MG63 (cell line): ENCODE data around the gene SLC37A3. TPM values are rescaled to one million over a fixed set of nuclear protein-coding genes. Genes with fewer than 3 reads are reported as not detected.
"Not testable (repeated sequence)": the region's sequence is repeated elsewhere in the genome, so short reads cannot be mapped to it uniquely, and the experiment has no call there.

Source experiments
- DNase-seq: peaks from one replicate; pipeline ENCODE4 v3.0.0-alpha.2; 2020
- H3K27me3 ChIP-seq: fragments of 250-450 bp; sonication (Bioruptor Pico); 2 replicates; pipeline ENCODE4 v1.5.1; 2020; ENCODE audit warnings: mild to moderate bottlenecking, moderate library complexity
- H3K36me3 ChIP-seq: fragments of 250-450 bp; sonication (Bioruptor Pico); 2 replicates; pipeline ENCODE4 v1.5.1; 2020; ENCODE audit warnings: mild to moderate bottlenecking, moderate library complexity
- H3K4me3 ChIP-seq: fragments of 250-450 bp; sonication (Bioruptor Pico); 2 replicates; pipeline ENCODE4 v1.5.1; 2020; ENCODE audit warnings: mild to moderate bottlenecking, moderate library complexity
- H3K9me3 ChIP-seq: fragments of 250-450 bp; sonication (Bioruptor Pico); 2 replicates; pipeline ENCODE4 v1.5.1; 2020; ENCODE audit warnings: mild to moderate bottlenecking, moderate library complexity
- total RNA-seq: library from RNA; depleted of rRNA; stranded (reverse); fragments of >200 nt; shearing (Covaris generic); gene quantifications from 2 replicates; pipeline ENCODE4 v1.2.3, GENCODE V29; 2014; ENCODE audit warnings: low replicate concordance

SLC37A3 gene
- total RNA-seq, 1 experiment from 2014 or later, result 14.7 TPM

DNA sequence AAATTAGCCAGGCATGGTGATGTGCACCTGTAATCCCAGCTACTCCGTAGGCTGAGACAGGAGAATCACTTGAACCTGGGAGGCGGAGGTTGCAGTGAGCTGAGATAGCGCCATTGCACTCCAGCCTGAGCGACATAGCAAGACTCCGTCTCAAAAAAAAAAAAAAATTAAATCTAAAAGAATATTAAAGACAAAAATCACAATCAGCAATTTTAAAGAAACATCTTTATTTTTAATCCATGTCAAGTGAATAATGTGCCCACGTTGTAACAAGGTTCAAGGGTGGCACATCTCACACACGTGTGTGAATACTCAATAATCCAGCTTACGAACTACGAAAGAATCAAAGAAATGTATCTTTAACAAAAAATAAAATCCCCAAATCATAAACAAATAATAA is 23.0 kb downstream of the SLC37A3 start:
- H3K36me3 ChIP-seq, result peaks cover 2% of the 10 kb centered on the region; the same call in 1 of the 2 replicates
- H3K9me3 ChIP-seq, result no peaks in the 10 kb centered on the region
- H3K27me3 ChIP-seq, result no peaks in the 10 kb centered on the region
- H3K4me3 ChIP-seq, result no peak overlapping the region
- DNase-seq, result no peak

DNA sequence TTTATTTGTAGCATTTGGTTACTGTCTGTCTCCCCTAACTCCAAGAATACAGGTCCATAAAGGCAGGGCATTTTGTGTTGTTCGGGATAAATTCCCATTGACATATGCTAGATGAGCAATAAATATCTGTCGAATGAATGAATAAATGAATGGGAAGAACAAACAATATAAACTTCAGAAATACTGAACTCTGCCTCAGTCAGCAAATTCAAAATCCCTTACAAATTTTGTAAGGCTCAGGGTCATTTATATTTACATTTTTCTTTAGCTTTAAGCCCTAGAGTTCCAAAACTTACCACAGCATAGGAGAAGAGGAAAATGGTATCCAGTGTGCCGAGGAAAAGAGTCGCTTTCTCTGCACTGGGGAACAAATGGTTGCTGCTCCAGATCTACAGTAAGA is 29.0 kb downstream of the SLC37A3 start:
- Histone ChIP-seq H3K4me3 (no peak overlapping the region), H3K27me3 (no peaks in the 10 kb centered on the region), H3K36me3 (no peaks in the 10 kb centered on the region), H3K9me3 (no peaks in the 10 kb centered on the region)
- DNase-seq, result no peak

GRCh38 chr7:140367528-140367927 is 30.8 kb downstream of the SLC37A3 start:
- no peak overlapping the region for H3K4me3 ChIP-seq
- H3K36me3 ChIP-seq, result no peaks in the 10 kb centered on the region
- no peaks in the 10 kb centered on the region for H3K27me3 ChIP-seq
- DNase-seq, result no peak
- H3K9me3 ChIP-seq, result no peaks in the 10 kb centered on the region

DNA sequence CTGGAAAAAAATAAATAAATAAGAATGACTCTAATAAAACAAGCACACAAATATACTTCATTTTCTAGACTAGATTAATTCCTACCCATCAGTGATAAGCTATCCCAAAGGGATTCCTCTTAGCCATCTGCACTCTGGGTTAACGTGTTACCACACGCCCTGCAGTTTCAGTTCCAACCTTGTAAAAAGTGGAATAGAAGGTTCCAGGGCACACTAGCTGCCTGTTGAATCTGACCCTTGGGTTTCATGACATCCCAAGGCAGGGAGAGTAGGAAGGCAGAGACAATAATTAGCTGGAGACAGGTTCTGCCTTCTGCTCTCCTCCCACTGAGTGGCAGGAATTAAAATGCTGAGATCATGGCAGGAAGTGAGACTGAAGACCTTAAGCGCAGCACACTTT is 33.5 kb downstream of the SLC37A3 start:
- Histone ChIP-seq H3K4me3 (no peak overlapping the region), H3K27me3 (no peaks in the 10 kb centered on the region), H3K9me3 (no peaks in the 10 kb centered on the region), H3K36me3 (no peaks in the 10 kb centered on the region)
- no peak for DNase-seq

GRCh38 chr7:140360697-140361229 is 37.6 kb downstream of the SLC37A3 start:
- Histone ChIP-seq H3K27me3 (no peaks in the 10 kb centered on the region), H3K4me3 (no peak overlapping the region), H3K36me3 (no peaks in the 10 kb centered on the region), H3K9me3 (no peaks in the 10 kb centered on the region)
- DNase-seq, result no peak

DNA sequence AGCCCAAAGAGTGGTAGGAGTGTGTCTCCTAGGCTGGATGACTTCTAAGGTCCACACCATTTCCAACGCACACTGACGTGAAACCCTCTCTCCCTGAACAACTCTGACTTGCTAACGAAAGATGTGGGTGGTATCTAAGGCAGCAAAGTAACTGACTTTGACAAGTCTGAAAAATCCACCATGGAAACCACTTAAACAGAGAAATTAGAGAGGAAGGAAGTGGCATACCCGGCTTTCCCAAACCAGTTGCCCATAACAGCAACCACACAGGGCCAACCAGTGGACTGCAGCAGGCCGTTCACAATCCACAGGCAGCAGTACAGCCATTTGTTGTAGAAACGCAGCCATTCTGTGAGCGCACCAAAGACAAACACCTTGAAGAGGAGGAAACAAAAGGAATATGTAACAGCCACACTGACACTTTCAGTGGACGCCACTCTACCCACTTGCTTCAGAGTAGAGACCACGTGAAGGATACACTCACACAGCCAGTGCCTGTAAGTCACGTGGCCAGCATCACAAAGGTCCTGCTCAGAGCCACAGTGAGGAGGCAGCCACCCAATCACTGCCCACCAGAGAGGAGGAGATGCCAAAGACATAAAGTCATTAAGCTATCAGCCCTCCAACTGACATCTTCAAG is 39.8 kb downstream of the SLC37A3 start:
- Histone ChIP-seq H3K9me3 (no peaks in the 10 kb centered on the region), H3K4me3 (no peak overlapping the region), H3K27me3 (no peaks in the 10 kb centered on the region), H3K36me3 (no peaks in the 10 kb centered on the region)
- DNase-seq, result no peak

GRCh38 chr7:140358024-140358411 is 40.3 kb downstream of the SLC37A3 start:
- DNase-seq, result no peak
- Histone ChIP-seq H3K27me3 (no peaks in the 10 kb centered on the region), H3K9me3 (no peaks in the 10 kb centered on the region)

DNA sequence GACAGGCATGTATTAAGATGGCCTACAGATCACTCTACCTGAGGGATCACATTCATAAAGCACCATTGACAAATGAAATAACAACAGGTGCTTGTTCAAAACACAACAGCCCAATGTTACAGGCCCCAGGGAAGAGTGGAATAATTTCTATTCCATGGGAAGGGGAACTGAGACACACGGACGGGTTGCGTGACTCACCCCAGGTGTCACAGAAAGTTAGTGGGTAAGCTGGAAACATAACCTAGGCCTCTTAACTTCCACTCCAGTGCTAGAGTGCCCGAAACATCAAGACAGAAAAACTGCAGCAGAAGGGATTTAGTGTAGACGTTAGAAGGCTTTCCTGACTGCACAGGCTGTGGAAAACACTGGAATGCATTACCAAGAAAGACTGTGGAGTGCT is 48.3 kb downstream of the SLC37A3 start:
- no peak overlapping the region for H3K4me3 ChIP-seq
- no peaks in the 10 kb centered on the region for H3K9me3 ChIP-seq
- DNase-seq, result no peak
- no peaks in the 10 kb centered on the region; the same call in 1 of the 2 replicates for H3K36me3 ChIP-seq
- no peaks in the 10 kb centered on the region for H3K27me3 ChIP-seq

More at GRCh38 chr7:140358024-140358411, 40.3 kb downstream of the SLC37A3 start:
- Histone ChIP-seq H3K36me3 (no peaks in the 10 kb centered on the region), H3K4me3 (no peak overlapping the region)

- DNase-seq, result no peak
These were observed 49.1 kb downstream of the SLC37A3 start for GRCh38 chr7:140349144-140349771.

DNA sequence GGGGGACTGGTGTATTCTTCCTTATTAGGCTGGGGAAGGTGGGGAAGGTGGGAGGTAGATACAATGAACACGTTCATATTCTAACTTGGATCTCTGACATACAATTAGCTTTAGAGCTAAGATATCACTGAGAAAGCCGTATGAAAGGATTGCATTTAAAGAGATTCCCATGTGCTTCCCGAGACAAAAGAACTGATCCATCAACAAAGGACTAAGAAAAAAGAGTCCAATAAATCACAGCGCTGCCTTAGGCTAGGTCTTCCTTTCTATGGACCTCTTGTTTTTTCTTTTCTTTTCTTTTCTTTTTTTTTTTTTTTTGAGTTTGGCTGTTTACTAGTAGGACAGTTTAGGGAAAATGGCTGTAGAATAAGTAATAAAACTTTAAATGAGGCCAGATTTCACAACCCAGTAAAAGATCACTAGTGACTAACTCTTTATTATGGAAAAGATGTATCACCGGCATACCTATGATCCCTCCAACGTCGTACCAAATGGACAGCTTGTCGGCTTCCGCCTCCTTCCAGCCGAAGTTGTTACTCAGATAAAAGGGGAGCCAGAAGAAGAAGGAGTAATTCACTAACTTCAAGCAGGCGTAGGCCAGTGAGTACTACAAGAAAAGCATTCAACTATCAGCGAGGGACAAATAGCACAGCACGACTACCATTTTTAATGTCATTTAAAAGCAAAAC is 50.0 kb downstream of the SLC37A3 start:
- no peak for DNase-seq

More at GRCh38 chr7:140349144-140349771, 49.1 kb downstream of the SLC37A3 start:
- H3K36me3 ChIP-seq, result no peaks in the 10 kb centered on the region; the same call in 1 of the 2 replicates
- no peak overlapping the region for H3K4me3 ChIP-seq
- no peaks in the 10 kb centered on the region for H3K27me3 ChIP-seq
- H3K9me3 ChIP-seq, result no peaks in the 10 kb centered on the region

DNA sequence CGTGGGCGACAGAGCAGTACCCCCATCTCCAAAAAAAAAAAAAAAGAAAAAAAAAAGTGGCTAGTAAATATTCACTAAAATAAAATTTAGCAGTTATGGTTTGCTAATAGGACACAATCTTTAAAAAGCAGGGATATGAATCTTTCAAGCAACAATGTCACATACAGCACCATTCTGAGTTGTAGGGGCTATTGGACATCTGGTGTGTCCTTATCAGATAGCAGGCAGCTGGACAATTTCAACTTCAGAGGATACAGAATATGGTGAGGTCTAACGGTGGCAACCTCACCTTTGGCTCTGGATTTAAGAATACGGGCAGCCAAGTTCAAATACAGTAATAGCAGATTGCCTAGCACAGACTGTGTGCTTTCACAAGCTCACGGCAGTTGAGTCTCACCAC is 51.1 kb downstream of the SLC37A3 start:
- DNase-seq, result no peak
- no peaks in the 10 kb centered on the region for H3K9me3 ChIP-seq
- H3K27me3 ChIP-seq, result no peaks in the 10 kb centered on the region
- no peaks in the 10 kb centered on the region; the same call in 1 of the 2 replicates for H3K36me3 ChIP-seq
- H3K4me3 ChIP-seq, result no peak overlapping the region

More for the DNA sequence above, 50.0 kb downstream of the SLC37A3 start:
- H3K27me3 ChIP-seq, result no peaks in the 10 kb centered on the region
- no peaks in the 10 kb centered on the region; the same call in 1 of the 2 replicates for H3K36me3 ChIP-seq
- no peak overlapping the region for H3K4me3 ChIP-seq
- no peaks in the 10 kb centered on the region for H3K9me3 ChIP-seq

DNA sequence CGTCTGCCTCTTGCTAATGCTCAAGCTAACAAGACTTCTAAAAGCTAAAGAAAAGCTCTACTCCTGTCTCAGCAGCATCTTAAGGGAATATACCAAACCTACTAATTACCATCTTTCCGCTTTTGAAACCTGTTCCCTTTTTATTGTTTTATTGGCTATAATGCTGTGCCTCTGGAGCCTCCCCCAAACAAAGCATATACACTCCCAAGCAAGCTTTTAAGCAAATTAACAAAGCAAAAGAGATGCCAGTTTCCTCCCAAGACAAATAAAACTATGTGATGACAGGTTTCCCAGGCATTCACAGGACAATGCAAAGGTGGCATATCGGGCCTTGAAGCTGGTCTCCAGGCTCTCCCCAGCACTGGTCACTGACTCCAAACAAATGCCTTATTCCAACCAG is 52.9 kb downstream of the SLC37A3 start:
- H3K4me3 ChIP-seq, result no peak overlapping the region
- H3K36me3 ChIP-seq, result no peaks in the 10 kb centered on the region
- H3K9me3 ChIP-seq, result no peaks in the 10 kb centered on the region
- H3K27me3 ChIP-seq, result no peaks in the 10 kb centered on the region
- no peak for DNase-seq

DNA sequence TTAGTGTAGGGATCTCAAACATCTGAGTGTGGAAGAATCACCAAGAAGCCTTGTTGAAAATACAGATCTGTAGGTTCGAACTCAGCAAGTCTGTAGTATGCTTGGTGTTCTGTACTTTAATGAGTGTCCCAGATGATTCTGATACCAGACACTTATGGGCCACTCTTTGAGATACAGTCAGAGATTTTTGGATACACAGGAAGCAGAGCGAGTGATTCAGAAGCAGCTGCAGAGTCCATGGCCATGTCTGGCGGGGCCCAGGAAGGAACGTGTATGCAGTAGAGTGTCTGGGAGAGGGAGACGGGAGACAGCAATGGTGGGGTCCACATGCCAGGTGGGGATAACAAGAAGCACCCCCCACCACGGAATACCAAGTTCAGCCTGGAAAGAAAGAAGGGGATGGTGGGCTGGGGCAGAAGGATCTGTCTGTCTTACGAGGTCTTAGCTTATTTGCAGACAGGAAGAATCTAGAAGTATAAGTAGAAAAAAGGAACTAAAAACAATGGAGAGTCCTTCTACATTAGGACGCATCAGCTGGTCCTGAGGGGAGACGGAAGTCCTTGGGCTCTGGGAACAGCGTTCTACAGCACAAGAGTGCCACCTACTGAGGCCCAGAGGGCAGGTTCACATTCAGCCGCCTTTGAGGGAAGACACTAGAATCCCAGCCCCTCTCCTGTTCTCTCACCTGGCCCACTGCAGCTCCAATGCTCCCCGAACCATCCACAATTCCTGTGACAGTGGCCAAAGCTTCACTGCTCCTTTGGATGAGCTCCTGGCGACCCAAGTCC is 55.4 kb downstream of the SLC37A3 start:
- no peak overlapping the region for H3K4me3 ChIP-seq
- no peak for DNase-seq
- no peaks in the 10 kb centered on the region for H3K27me3 ChIP-seq
- H3K9me3 ChIP-seq, result no peaks in the 10 kb centered on the region
- H3K36me3 ChIP-seq, result no peaks in the 10 kb centered on the region

- not testable (repeated sequence) for H3K27me3 ChIP-seq, H3K9me3 ChIP-seq, DNase-seq, H3K4me3 ChIP-seq, H3K36me3 ChIP-seq
These were observed 59.4 kb downstream of the SLC37A3 start for GRCh38 chr7:140338959-140339358.

GRCh38 chr7:140334341-140335057 is 63.8 kb downstream of the SLC37A3 start:
- H3K4me3 ChIP-seq, result no peak overlapping the region
- no peak for DNase-seq
- H3K9me3 ChIP-seq, result no peaks in the 10 kb centered on the region
- no peaks in the 10 kb centered on the region for H3K36me3 ChIP-seq
- no peaks in the 10 kb centered on the region for H3K27me3 ChIP-seq

DNA sequence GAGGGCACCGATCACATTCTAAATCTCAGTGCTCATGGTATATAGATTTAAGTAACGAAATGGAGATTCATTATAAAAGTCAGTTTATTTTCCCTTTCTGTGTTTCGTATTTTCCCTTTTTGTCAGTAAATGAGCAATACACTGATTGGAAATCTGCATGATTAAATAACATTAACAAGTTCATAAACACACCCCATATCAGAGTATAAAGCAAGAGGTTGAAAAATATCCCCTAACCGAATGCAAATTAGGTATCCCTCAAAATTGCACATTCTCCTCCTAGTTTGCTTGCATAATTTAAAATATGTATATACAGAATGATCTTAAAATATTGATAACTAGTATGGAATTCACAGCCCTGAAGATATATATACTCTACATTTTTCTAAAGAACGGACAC is 64.6 kb downstream of the SLC37A3 start:
- DNase-seq, result no peak
- H3K27me3 ChIP-seq, result no peaks in the 10 kb centered on the region
- H3K4me3 ChIP-seq, result no peak overlapping the region
- H3K9me3 ChIP-seq, result no peaks in the 10 kb centered on the region
- H3K36me3 ChIP-seq, result no peaks in the 10 kb centered on the region
